HEK293 (cell line): ENCODE measurements around the gene CCK.

Experiments used
- AEBP2 ChIP-seq: fragments of 450-650 bp; formaldehyde crosslinking; IDR thresholded peaks from 2 replicates; pipeline ENCODE4 v1.5.1; 2016; ENCODE audit warnings: missing biosample characterization, missing genetic modification characterization, borderline replicate concordance
- EGR2 ChIP-seq: fragments of 450-650 bp; formaldehyde crosslinking; IDR thresholded peaks from 2 replicates; pipeline ENCODE4 v1.5.1; 2016; ENCODE audit warnings: low read depth, missing biosample characterization, missing genetic modification characterization
- HOXA7 ChIP-seq: sonication (generic); formaldehyde crosslinking; IDR thresholded peaks from 2 replicates; pipeline ENCODE4 v1.8.1; 2022; ENCODE audit warnings: missing genetic modification reagents, borderline replicate concordance
- HOXC10 ChIP-seq: sonication (generic); formaldehyde crosslinking; IDR thresholded peaks from 2 replicates; pipeline ENCODE4 v1.8.1; 2023; ENCODE audit warnings: mild to moderate bottlenecking, missing genetic modification reagents
- IKZF3 ChIP-seq: fragments of 450-650 bp; IDR thresholded peaks from 2 replicates; pipeline ENCODE4 v1.5.0; 2018; ENCODE audit warnings: missing biosample characterization, mild to moderate bottlenecking, missing genetic modification characterization, moderate library complexity
- KLF10 ChIP-seq: fragments of 450-650 bp; IDR thresholded peaks from 2 replicates; pipeline ENCODE4 v1.5.1; 2018; ENCODE audit warnings: missing biosample characterization, mild to moderate bottlenecking, missing genetic modification characterization
- MYNN ChIP-seq: fragments of 450-650 bp; formaldehyde crosslinking; IDR thresholded peaks from 2 replicates; pipeline ENCODE4 v1.5.1; 2016; ENCODE audit warnings: missing biosample characterization, missing genetic modification characterization, borderline replicate concordance
- SP2 ChIP-seq: fragments of 450-650 bp; formaldehyde crosslinking; IDR thresholded peaks from 2 replicates; pipeline ENCODE4 v1.5.1; 2016; ENCODE audit warnings: missing biosample characterization, missing genetic modification characterization
- TSHZ1 ChIP-seq: fragments of 450-650 bp; formaldehyde crosslinking; IDR thresholded peaks from 2 replicates; pipeline ENCODE4 v1.5.1; 2016; ENCODE audit warnings: missing biosample characterization, missing genetic modification characterization, borderline replicate concordance
- ZFHX2 ChIP-seq: fragments of 450-650 bp; formaldehyde crosslinking; conservative IDR thresholded peaks from 2 replicates; pipeline ENCODE4 v1.5.1; 2016; ENCODE audit warnings: missing biosample characterization, missing genetic modification characterization
- ZNF138 ChIP-seq: fragments of 450-650 bp; formaldehyde crosslinking; IDR thresholded peaks from 2 replicates; pipeline ENCODE4 v1.5.1; 2016; ENCODE audit warnings: missing biosample characterization, missing genetic modification characterization, borderline replicate concordance
- ZNF140 ChIP-seq: fragments of 450-650 bp; formaldehyde crosslinking; IDR thresholded peaks from 2 replicates; pipeline ENCODE4 v1.5.1; 2016; ENCODE audit warnings: missing biosample characterization, missing genetic modification characterization
- ZNF2 ChIP-seq: fragments of 450-650 bp; formaldehyde crosslinking; IDR thresholded peaks from 2 replicates; pipeline ENCODE4 v1.5.1; 2016; ENCODE audit warnings: missing biosample characterization, missing genetic modification characterization
- ZNF202 ChIP-seq: fragments of 450-650 bp; formaldehyde crosslinking; IDR thresholded peaks from 2 replicates; pipeline ENCODE4 v1.5.1; 2016; ENCODE audit warnings: missing biosample characterization, missing genetic modification characterization, borderline replicate concordance
- ZNF223 ChIP-seq: fragments of 450-650 bp; formaldehyde crosslinking; IDR thresholded peaks from 2 replicates; pipeline ENCODE4 v1.5.1; 2016; ENCODE audit warnings: missing biosample characterization, missing genetic modification characterization
- ZNF26 ChIP-seq: fragments of 450-650 bp; formaldehyde crosslinking; IDR thresholded peaks from 2 replicates; pipeline ENCODE4 v1.5.1; 2016; ENCODE audit warnings: missing biosample characterization, missing genetic modification characterization
- ZNF37A ChIP-seq: fragments of 450-650 bp; IDR thresholded peaks from 2 replicates; pipeline ENCODE4 v1.5.1; 2018; ENCODE audit warnings: missing biosample characterization, missing genetic modification characterization
- ZNF555 ChIP-seq: fragments of 450-650 bp; formaldehyde crosslinking; conservative IDR thresholded peaks from 2 replicates; pipeline ENCODE4 v1.5.1; 2017; ENCODE audit warnings: missing biosample characterization, mild to moderate bottlenecking, missing genetic modification characterization, inconsistent platforms
- ZNF580 ChIP-seq: fragments of 450-650 bp; formaldehyde crosslinking; IDR thresholded peaks from 2 replicates; pipeline ENCODE4 v1.5.1; 2016; ENCODE audit warnings: missing biosample characterization, missing genetic modification characterization
- ZNF600 ChIP-seq: fragments of 450-650 bp; formaldehyde crosslinking; IDR thresholded peaks from 2 replicates; pipeline ENCODE4 v1.5.1; 2016; ENCODE audit warnings: missing biosample characterization, missing genetic modification characterization
- ZNF654 ChIP-seq: fragments of 450-650 bp; formaldehyde crosslinking; IDR thresholded peaks from 2 replicates; pipeline ENCODE4 v1.5.1; 2016; ENCODE audit warnings: low read depth, missing biosample characterization, missing genetic modification characterization
- ZNF785 ChIP-seq: fragments of 450-650 bp; formaldehyde crosslinking; IDR thresholded peaks from 2 replicates; pipeline ENCODE4 v1.5.1; 2016; ENCODE audit warnings: missing biosample characterization, missing genetic modification characterization
- ZNF791 ChIP-seq: fragments of 450-650 bp; formaldehyde crosslinking; IDR thresholded peaks from 2 replicates; pipeline ENCODE4 v1.5.1; 2016; ENCODE audit warnings: missing biosample characterization, missing genetic modification characterization
- ZNF843 ChIP-seq: fragments of 450-650 bp; formaldehyde crosslinking; IDR thresholded peaks from 2 replicates; pipeline ENCODE4 v1.5.1; 2016; ENCODE audit warnings: missing biosample characterization, missing genetic modification characterization
- ZSCAN30 ChIP-seq: fragments of 450-650 bp; IDR thresholded peaks from 2 replicates; pipeline ENCODE4 v1.5.1; 2018; ENCODE audit warnings: missing biosample characterization, mild to moderate bottlenecking, missing genetic modification characterization, moderate library complexity
- TF ChIP-seq, protein P1 (sequence below): fragments of 450-650 bp; formaldehyde crosslinking; IDR thresholded peaks from 2 replicates; pipeline ENCODE4 v1.5.1; 2016; ENCODE audit warnings: missing biosample characterization, missing genetic modification characterization
- TF ChIP-seq, protein P2 (sequence below): fragments of 450-650 bp; formaldehyde crosslinking; IDR thresholded peaks from 2 replicates; pipeline ENCODE4 v1.5.1; 2016; ENCODE audit warnings: missing biosample characterization, missing genetic modification characterization
- TF ChIP-seq, protein P3 (sequence below): fragments of 450-650 bp; formaldehyde crosslinking; IDR thresholded peaks from 2 replicates; pipeline ENCODE4 v1.5.1; 2016; ENCODE audit warnings: missing biosample characterization, missing genetic modification characterization

The CCK gene

DNA sequence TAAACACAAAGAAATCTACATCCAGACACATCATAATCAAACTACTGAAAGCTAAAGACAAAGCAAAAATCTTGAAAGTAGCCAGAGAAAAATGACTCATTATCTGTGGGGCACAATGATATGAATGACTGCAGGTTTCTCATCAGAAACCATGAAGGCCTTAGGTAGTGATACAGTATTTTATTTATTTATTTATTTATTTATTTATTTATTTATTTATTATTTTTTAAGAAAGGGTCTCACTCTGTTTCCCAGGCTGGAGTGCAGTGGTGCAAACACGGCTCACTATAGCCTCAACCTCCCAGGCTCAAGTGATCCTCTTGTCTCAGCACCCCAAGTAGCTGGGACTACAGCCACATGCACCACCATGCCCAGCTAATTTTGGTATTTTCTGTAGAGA, 15.2 kb downstream of the CCK start (continued):
- 0 out of 2 replicates have a peak, but pooled peaks have one; percentile 30 for TF ChIP-seq ZNF140 (tag by site-specific recombination)
- TF ChIP-seq ZNF555 (tag by site-specific recombination), result peak; percentile 40
- TF ChIP-seq AEBP2 (tag by site-specific recombination), result no peak
- no peak for TF ChIP-seq ZNF785 (tag by site-specific recombination)
- TF ChIP-seq ZNF580, result no peak
- TF ChIP-seq ZSCAN30 (tag by site-specific recombination), result no peak
- no peak for TF ChIP-seq ZNF600 (tag by site-specific recombination)
- TF ChIP-seq ZNF37A (tag by site-specific recombination), result no peak
- no peak for TF ChIP-seq ZNF26 (tag by site-specific recombination)
- no peak for TF ChIP-seq ZNF2 (tag by site-specific recombination)
- TF ChIP-seq, protein P1, sequence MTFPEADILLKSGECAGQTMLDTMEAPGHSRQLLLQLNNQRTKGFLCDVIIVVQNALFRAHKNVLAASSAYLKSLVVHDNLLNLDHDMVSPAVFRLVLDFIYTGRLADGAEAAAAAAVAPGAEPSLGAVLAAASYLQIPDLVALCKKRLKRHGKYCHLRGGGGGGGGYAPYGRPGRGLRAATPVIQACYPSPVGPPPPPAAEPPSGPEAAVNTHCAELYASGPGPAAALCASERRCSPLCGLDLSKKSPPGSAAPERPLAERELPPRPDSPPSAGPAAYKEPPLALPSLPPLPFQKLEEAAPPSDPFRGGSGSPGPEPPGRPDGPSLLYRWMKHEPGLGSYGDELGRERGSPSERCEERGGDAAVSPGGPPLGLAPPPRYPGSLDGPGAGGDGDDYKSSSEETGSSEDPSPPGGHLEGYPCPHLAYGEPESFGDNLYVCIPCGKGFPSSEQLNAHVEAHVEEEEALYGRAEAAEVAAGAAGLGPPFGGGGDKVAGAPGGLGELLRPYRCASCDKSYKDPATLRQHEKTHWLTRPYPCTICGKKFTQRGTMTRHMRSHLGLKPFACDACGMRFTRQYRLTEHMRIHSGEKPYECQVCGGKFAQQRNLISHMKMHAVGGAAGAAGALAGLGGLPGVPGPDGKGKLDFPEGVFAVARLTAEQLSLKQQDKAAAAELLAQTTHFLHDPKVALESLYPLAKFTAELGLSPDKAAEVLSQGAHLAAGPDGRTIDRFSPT (tag by site-specific recombination), result no peak
- TF ChIP-seq ZNF654 (tag by site-specific recombination), result no peak
- TF ChIP-seq ZNF202 (tag by site-specific recombination), result 0 out of 2 replicates have a peak, but pooled peaks have one; percentile 16
- no peak for TF ChIP-seq HOXA7 (CRISPR knock-in tag)
- TF ChIP-seq, protein P2, sequence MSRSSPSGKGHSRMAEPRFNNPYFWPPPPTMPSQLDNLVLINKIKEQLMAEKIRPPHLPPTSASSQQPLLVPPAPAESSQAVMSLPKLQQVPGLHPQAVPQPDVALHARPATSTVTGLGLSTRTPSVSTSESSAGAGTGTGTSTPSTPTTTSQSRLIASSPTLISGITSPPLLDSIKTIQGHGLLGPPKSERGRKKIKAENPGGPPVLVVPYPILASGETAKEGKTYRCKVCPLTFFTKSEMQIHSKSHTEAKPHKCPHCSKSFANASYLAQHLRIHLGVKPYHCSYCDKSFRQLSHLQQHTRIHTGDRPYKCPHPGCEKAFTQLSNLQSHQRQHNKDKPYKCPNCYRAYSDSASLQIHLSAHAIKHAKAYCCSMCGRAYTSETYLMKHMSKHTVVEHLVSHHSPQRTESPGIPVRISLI (tag by site-specific recombination), result no peak
- no peak for TF ChIP-seq ZFHX2 (tag by site-specific recombination)
- no peak for TF ChIP-seq MYNN (tag by site-specific recombination)
- no peak for TF ChIP-seq SP2 (tag by site-specific recombination)
- TF ChIP-seq EGR2, result no peak
- TF ChIP-seq KLF10, result no peak
- no peak for TF ChIP-seq TSHZ1 (tag by site-specific recombination)
- no peak for TF ChIP-seq HOXC10 (CRISPR knock-in tag)
- TF ChIP-seq, protein P3, sequence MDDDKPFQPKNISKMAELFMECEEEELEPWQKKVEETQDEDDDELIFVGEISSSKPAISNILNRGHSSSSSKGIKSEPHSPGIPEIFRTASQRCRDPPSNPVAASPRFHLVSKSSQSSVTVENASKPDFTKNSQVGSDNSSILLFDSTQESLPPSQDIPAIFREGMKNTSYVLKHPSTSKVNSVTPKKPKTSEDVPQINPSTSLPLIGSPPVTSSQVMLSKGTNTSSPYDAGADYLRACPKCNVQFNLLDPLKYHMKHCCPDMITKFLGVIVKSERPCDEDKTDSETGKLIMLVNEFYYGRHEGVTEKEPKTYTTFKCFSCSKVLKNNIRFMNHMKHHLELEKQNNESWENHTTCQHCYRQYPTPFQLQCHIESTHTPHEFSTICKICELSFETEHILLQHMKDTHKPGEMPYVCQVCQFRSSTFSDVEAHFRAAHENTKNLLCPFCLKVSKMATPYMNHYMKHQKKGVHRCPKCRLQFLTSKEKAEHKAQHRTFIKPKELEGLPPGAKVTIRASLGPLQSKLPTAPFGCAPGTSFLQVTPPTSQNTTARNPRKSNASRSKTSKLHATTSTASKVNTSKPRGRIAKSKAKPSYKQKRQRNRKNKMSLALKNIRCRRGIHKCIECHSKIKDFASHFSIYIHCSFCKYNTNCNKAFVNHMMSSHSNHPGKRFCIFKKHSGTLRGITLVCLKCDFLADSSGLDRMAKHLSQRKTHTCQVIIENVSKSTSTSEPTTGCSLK (tag by site-specific recombination), result no peak
- TF ChIP-seq IKZF3 (tag by site-specific recombination), result no peak
- TF ChIP-seq ZNF791 (tag by site-specific recombination), result no peak
- no peak for TF ChIP-seq ZNF223 (tag by site-specific recombination)
- no peak for TF ChIP-seq ZNF138
- TF ChIP-seq ZNF843 (tag by site-specific recombination), result no peak
